ENCODE data around the gene IFITM10.
A peak's percentile ranks its signal among the peaks of the same experiment; 100 is the strongest.

IFITM10 gene

GRCh38 chr11:1750481-1750839 lies at the start of gene IFITM10:
TSS of gene IFITM10 (minus strand) at chr11:1750595. CDS start at chr11:1750442, 153 bp downstream.
- Mint-ChIP-seq H3K36me3 (peaks cover 2% of the 10 kb centered on the region), H3K4me3 (peak within 1 kb of the TSS; percentile 52), H3K4me1 (peaks cover 31% of the 10 kb centered on the region), H3K9me3 (no peaks in the 10 kb centered on the region), H3K27me3 (peaks cover 11% of the 10 kb centered on the region), H3K27ac (no peak within 1 kb of the TSS)

GRCh38 chr11:1797391-1798125 lies 47.2 kb upstream of the IFITM10 start:
- Mint-ChIP-seq H3K27ac (no peak overlapping the region), H3K4me3 (no peak overlapping the region), H3K4me1 (peaks cover 2% of the 10 kb centered on the region), H3K27me3 (peaks cover 5% of the 10 kb centered on the region), H3K36me3 (peaks cover 1% of the 10 kb centered on the region), H3K9me3 (no peaks in the 10 kb centered on the region)

- H3K27me3 Mint-ChIP-seq: peaks cover 5% of the 10 kb centered on the region
- no peak overlapping the region for H3K27ac Mint-ChIP-seq
- H3K36me3 Mint-ChIP-seq: peaks cover 2% of the 10 kb centered on the region
- H3K4me1 Mint-ChIP-seq: peaks cover 4% of the 10 kb centered on the region
- no peak overlapping the region for H3K4me3 Mint-ChIP-seq
- H3K9me3 Mint-ChIP-seq: no peaks in the 10 kb centered on the region
Measured at GRCh38 chr11:1796413-1797011, 46.1 kb upstream of the IFITM10 start.

- H3K36me3 Mint-ChIP-seq: peaks cover 2% of the 10 kb centered on the region
- H3K27me3 Mint-ChIP-seq: peaks cover 1% of the 10 kb centered on the region
- no peak overlapping the region for H3K4me3 Mint-ChIP-seq
- peaks cover 4% of the 10 kb centered on the region for H3K4me1 Mint-ChIP-seq
- no peak overlapping the region for H3K27ac Mint-ChIP-seq
- no peaks in the 10 kb centered on the region for H3K9me3 Mint-ChIP-seq
Measured at GRCh38 chr11:1793081-1793480, 42.7 kb upstream of the IFITM10 start.

- peak overlapping the region; percentile 51 for H3K27ac Mint-ChIP-seq
- peaks cover 2% of the 10 kb centered on the region for H3K36me3 Mint-ChIP-seq
- H3K9me3 Mint-ChIP-seq: no peaks in the 10 kb centered on the region
- peaks cover 1% of the 10 kb centered on the region for H3K27me3 Mint-ChIP-seq
- peaks cover 4% of the 10 kb centered on the region for H3K4me1 Mint-ChIP-seq
- peak overlapping the region; percentile 39 for H3K4me3 Mint-ChIP-seq
Measured at GRCh38 chr11:1792461-1792860, 42.1 kb upstream of the IFITM10 start.

GRCh38 chr11:1791912-1792311 lies 41.5 kb upstream of the IFITM10 start:
- Mint-ChIP-seq H3K27me3 (peaks cover 1% of the 10 kb centered on the region), H3K9me3 (no peaks in the 10 kb centered on the region), H3K36me3 (peaks cover 2% of the 10 kb centered on the region), H3K27ac (no peak overlapping the region), H3K4me1 (peaks cover 4% of the 10 kb centered on the region), H3K4me3 (no peak overlapping the region)

GRCh38 chr11:1786466-1786865 lies 36.1 kb upstream of the IFITM10 start:
- H3K36me3 Mint-ChIP-seq: no peaks in the 10 kb centered on the region
- H3K27ac Mint-ChIP-seq: no peak overlapping the region
- no peaks in the 10 kb centered on the region for H3K9me3 Mint-ChIP-seq
- H3K4me1 Mint-ChIP-seq: no peaks in the 10 kb centered on the region
- no peaks in the 10 kb centered on the region for H3K27me3 Mint-ChIP-seq
- H3K4me3 Mint-ChIP-seq: no peak overlapping the region

- Mint-ChIP-seq H3K4me3 (no peak overlapping the region), H3K27me3 (no peaks in the 10 kb centered on the region)
Measured at GRCh38 chr11:1785749-1786413, 35.5 kb upstream of the IFITM10 start.

GRCh38 chr11:1784761-1785650 lies 34.6 kb upstream of the IFITM10 start:
- Mint-ChIP-seq H3K9me3 (no peaks in the 10 kb centered on the region), H3K27ac (no peak overlapping the region), H3K4me3 (no peak overlapping the region), H3K27me3 (no peaks in the 10 kb centered on the region), H3K36me3 (no peaks in the 10 kb centered on the region), H3K4me1 (no peaks in the 10 kb centered on the region)

More at GRCh38 chr11:1785749-1786413, 35.5 kb upstream of the IFITM10 start:
- Mint-ChIP-seq H3K9me3 (no peaks in the 10 kb centered on the region), H3K36me3 (no peaks in the 10 kb centered on the region), H3K4me1 (no peaks in the 10 kb centered on the region), H3K27ac (no peak overlapping the region)

GRCh38 chr11:1783725-1784529 lies 33.5 kb upstream of the IFITM10 start:
- no peak overlapping the region for H3K4me3 Mint-ChIP-seq
- no peaks in the 10 kb centered on the region for H3K36me3 Mint-ChIP-seq
- H3K27me3 Mint-ChIP-seq: no peaks in the 10 kb centered on the region
- H3K9me3 Mint-ChIP-seq: no peaks in the 10 kb centered on the region
- H3K4me1 Mint-ChIP-seq: no peaks in the 10 kb centered on the region
- H3K27ac Mint-ChIP-seq: no peak overlapping the region

- H3K27ac Mint-ChIP-seq: no peak overlapping the region
- H3K27me3 Mint-ChIP-seq: no peaks in the 10 kb centered on the region
- H3K4me1 Mint-ChIP-seq: no peaks in the 10 kb centered on the region
- no peak overlapping the region for H3K4me3 Mint-ChIP-seq
- H3K36me3 Mint-ChIP-seq: no peaks in the 10 kb centered on the region
- no peaks in the 10 kb centered on the region for H3K9me3 Mint-ChIP-seq
Measured at GRCh38 chr11:1782831-1783724, 32.7 kb upstream of the IFITM10 start.

- no peaks in the 10 kb centered on the region for H3K9me3 Mint-ChIP-seq
- no peaks in the 10 kb centered on the region for H3K27me3 Mint-ChIP-seq
- H3K4me3 Mint-ChIP-seq: no peak overlapping the region
- H3K4me1 Mint-ChIP-seq: no peaks in the 10 kb centered on the region
- no peaks in the 10 kb centered on the region for H3K36me3 Mint-ChIP-seq
- H3K27ac Mint-ChIP-seq: no peak overlapping the region
Measured at GRCh38 chr11:1782031-1782590, 31.7 kb upstream of the IFITM10 start.

- no peaks in the 10 kb centered on the region for H3K36me3 Mint-ChIP-seq
- no peak overlapping the region for H3K27ac Mint-ChIP-seq
- no peaks in the 10 kb centered on the region for H3K27me3 Mint-ChIP-seq
- no peaks in the 10 kb centered on the region for H3K9me3 Mint-ChIP-seq
- H3K4me1 Mint-ChIP-seq: no peaks in the 10 kb centered on the region
- H3K4me3 Mint-ChIP-seq: no peak overlapping the region
Measured at GRCh38 chr11:1781593-1781975, 31.2 kb upstream of the IFITM10 start.

Data from activated naive CD4-positive, alpha-beta T cell treated with anti-CD3 and anti-CD28 coated beads, Interleukin-2, amount 50 U/mL, for 24 hours (primary cell).